GM23248 (cell line): Measurements from ENCODE around the gene TMEM132C.
"Not testable (repeated sequence)": the region's sequence is repeated elsewhere in the genome, so short reads cannot be mapped to it uniquely, and the experiment has no call there.

Experiments used
- EZH2 ChIP-seq: fragments of 200-600 bp; sonication (generic); IDR thresholded peaks from 2 replicates; pipeline ENCODE4 v1.6.1; 2018; ENCODE audit warnings: antibody characterized with exemption, mild to moderate bottlenecking; ENCODE audit not compliant: insufficient read depth, poor library complexity, severe bottlenecking
- EZH2phosphoT487 ChIP-seq: fragments of 200-600 bp; sonication (generic); IDR thresholded peaks from 2 replicates; pipeline ENCODE4 v1.6.1; 2018; ENCODE audit warnings: antibody characterized with exemption, moderate library complexity, mild to moderate bottlenecking, low read depth; ENCODE audit not compliant: insufficient read depth

- not testable (repeated sequence) for TF ChIP-seq EZH2phosphoT487, EZH2
Measured at GRCh38 chr12:128604219-128604618, 337.2 kb downstream of the TMEM132C start.
